ENCODE results near the gene PUM1.

DNA sequence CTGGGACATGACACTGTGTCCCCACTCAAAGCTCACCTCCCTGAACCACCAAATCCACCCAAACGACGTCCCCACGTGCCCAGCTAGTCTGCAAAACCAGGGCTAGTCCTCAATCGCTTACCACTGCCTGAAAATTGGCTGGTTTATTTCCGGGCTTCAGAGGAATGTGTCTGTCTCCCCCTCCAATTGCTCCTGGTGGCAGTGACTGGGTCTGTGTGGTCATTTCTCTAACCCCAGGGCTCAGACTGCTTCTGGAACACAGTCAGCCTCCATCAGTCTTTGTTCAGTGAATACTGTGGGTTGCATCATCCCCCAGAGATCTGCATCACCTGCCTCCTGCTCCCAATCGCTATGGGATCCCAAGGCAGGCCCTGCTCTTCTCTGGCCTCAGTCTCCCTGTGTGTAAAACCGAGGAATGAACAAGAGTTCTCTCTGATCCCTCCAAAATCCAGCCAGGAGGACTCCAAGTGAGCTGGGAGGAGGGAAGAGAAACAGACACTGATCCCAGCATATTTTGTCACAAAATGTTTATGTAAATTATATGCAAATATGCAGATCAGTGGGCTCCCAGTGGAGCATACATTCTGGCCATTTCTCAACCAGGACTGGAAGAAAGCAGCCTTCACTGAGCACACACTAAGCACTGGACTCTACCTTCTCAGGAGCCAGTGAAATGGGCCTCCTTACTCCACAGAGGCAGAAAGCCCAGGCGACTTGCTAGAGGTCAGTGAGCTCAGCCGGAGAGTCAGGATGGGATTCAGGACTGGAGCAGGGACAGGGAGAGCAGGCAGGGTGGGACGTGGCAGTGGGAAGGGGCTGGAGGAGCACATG lies 177.8 kb downstream of the PUM1 start:
- TF ChIP-seq, protein P1, sequence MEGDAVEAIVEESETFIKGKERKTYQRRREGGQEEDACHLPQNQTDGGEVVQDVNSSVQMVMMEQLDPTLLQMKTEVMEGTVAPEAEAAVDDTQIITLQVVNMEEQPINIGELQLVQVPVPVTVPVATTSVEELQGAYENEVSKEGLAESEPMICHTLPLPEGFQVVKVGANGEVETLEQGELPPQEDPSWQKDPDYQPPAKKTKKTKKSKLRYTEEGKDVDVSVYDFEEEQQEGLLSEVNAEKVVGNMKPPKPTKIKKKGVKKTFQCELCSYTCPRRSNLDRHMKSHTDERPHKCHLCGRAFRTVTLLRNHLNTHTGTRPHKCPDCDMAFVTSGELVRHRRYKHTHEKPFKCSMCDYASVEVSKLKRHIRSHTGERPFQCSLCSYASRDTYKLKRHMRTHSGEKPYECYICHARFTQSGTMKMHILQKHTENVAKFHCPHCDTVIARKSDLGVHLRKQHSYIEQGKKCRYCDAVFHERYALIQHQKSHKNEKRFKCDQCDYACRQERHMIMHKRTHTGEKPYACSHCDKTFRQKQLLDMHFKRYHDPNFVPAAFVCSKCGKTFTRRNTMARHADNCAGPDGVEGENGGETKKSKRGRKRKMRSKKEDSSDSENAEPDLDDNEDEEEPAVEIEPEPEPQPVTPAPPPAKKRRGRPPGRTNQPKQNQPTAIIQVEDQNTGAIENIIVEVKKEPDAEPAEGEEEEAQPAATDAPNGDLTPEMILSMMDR (IDR thresholded peaks at IDR 0.05; ENCODE audit: poor library complexity) = no peak
- no peak for TF ChIP-seq EZH2phosphoT487 (IDR thresholded peaks at IDR 0.05; ENCODE audit: low read depth, severe bottlenecking, unreplicated experiment)
- no peak for TF ChIP-seq EZH2 (IDR thresholded peaks at IDR 0.05; ENCODE audit: borderline replicate concordance)
